Gastroesophageal sphincter (tissue), 3 donors: ENCODE results near the gene B4GALT6.

Experiments used
- CTCF ChIP-seq, 4 experiments: fragments of 200-600 bp in 2 of 4; fragments of 450-650 bp in 2 of 4; sonication (generic) in 1 of 4; IDR thresholded peaks; one replicate each; pipeline ENCODE4 v1.5.1; 2017 to 2019; ENCODE audit warnings: antibody characterized with exemption in 4 of 4, mild to moderate bottlenecking in 2 of 4, moderate library complexity in 2 of 4
- EP300 ChIP-seq: sonication (generic); formaldehyde crosslinking; IDR thresholded peaks from one replicate; pipeline ENCODE4 v1.6.1; 2017; ENCODE audit warnings: antibody characterized with exemption, mild to moderate bottlenecking

GRCh38 chr18:31578126-31578525, 106.3 kb downstream of the B4GALT6 start:
- no peak for TF ChIP-seq CTCF (IDR thresholded peaks at IDR 0.05)
- TF ChIP-seq EP300 = no peak
